GM18511 (cell line): ENCODE measurements around the gene ACP2.

Source experiments
- ATAC-seq: cut with Tn5 transposase; IDR thresholded peaks from one replicate; pipeline ENCODE4 v1.9.1; 2021; ENCODE audit warnings: mild to moderate bottlenecking, moderate library complexity; ENCODE audit not compliant: unreplicated experiment

The ACP2 gene, protein sequence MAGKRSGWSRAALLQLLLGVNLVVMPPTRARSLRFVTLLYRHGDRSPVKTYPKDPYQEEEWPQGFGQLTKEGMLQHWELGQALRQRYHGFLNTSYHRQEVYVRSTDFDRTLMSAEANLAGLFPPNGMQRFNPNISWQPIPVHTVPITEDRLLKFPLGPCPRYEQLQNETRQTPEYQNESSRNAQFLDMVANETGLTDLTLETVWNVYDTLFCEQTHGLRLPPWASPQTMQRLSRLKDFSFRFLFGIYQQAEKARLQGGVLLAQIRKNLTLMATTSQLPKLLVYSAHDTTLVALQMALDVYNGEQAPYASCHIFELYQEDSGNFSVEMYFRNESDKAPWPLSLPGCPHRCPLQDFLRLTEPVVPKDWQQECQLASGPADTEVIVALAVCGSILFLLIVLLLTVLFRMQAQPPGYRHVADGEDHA

DNA sequence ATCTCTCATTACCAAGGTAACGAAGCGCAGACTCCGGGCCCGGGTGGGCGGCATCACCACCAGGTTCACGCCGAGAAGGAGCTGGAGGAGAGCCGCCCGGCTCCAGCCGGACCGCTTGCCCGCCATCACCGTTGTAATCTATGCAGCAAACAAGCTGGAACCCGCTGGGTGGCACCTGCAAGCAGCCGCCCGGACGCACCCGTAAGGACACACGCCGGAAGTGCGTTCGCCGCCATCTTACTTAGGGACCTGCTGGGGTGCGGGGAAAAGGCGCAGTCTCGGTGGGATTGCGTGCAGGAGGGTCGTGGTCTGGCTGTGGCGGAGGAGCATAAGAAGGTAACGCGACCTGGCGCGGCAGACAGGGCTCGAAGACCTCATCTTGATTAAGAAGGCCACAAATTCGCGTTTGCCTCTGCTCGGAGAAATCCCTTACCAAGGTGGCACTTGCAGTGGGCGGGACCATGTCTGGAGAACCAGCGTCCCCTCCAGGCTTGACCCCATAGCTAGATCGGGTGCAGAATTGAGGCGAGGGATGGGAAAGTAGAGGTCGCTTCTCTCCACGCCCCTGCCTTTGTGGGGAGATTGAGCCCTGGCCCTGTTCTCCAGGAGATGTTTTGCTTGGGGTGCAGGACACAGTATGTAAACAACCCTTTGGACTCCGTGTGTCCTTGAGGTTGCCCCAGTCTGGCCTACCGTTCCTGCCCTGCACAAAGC, at the start of gene ACP2:
ACP2 (minus strand) TSS at position 151 of the 714 bp plus-strand sequence; CDS start at position 126, 25 bp downstream.
- ATAC-seq: peak; percentile 96

DNA sequence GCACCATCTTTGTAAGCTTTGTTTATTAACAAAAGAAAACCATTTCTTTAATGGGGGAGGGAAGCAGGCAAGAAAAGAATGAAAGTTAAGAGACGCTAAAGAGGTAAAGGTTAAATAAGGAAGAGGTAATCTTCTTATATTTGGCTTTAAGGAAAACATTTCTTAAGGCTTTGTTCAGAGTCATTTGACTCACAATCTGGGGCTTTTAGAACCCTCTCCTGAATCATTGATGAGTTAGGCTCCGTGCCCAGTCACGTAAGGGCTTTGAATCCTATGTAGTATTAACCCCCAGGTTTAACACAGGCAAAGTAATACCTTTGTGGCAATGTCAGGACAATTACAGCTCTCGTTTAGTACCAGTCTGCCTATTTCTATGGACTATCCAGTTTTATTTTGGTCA, 47.4 kb upstream of the ACP2 start:
- ATAC-seq: no peak

DNA sequence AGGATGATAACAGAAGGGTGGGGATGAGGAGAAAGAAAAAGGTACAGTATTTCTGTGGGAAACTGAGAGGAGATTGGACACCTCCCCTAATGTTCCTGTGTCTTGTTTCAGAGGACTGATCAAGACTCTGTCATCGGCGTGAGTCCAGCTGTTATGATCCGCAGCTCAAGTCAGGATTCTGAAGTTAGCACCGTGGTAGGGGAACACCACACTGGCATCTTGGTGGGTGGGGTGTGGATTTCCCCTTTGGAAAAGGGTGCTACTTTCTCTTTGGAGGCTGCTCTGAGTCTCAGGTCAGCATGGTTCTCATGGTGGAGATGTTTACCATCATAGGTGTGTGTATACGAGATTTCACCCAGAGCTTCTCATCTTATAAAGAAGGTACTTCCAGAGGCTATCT, 46.8 kb upstream of the ACP2 start:
- ATAC-seq: no peak

DNA sequence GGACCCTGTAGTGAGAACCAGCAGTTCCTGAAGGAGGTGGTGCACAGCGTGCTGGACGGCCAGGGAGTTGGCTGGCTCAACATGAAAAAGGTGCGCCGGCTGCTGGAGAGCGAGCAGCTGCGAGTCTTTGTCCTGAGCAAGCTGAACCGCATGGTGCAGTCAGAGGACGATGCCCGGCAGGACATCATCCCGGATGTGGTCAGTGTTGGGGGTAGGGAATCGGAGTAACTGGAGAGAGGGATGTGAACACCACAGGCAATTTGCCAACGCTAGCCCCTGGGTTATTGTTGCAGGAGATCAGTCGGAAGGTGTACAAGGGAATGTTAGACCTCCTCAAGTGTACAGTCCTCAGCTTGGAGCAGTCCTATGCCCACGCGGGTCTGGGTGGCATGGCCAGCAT, 41.2 kb upstream of the ACP2 start:
- ATAC-seq: no peak

DNA sequence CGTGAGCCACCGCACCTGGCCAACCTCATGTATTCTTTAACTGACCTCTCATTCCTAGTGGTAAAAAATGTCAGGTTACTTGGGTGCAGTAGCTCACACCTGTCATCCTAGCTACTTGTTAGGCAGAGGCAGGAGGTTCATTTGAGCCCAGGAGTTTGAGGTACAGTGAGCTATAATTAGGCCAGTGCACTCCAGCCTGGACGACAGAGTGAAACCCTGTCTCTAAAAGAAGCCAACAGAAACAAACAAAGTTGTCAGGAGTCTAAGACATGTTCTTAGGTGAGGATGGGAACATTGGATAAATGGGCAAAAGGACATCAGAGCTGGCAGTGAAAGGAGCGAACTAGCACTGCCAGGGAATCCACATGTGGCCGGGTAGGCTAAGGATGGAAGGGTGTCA, 39.5 kb upstream of the ACP2 start:
- no peak for ATAC-seq

DNA sequence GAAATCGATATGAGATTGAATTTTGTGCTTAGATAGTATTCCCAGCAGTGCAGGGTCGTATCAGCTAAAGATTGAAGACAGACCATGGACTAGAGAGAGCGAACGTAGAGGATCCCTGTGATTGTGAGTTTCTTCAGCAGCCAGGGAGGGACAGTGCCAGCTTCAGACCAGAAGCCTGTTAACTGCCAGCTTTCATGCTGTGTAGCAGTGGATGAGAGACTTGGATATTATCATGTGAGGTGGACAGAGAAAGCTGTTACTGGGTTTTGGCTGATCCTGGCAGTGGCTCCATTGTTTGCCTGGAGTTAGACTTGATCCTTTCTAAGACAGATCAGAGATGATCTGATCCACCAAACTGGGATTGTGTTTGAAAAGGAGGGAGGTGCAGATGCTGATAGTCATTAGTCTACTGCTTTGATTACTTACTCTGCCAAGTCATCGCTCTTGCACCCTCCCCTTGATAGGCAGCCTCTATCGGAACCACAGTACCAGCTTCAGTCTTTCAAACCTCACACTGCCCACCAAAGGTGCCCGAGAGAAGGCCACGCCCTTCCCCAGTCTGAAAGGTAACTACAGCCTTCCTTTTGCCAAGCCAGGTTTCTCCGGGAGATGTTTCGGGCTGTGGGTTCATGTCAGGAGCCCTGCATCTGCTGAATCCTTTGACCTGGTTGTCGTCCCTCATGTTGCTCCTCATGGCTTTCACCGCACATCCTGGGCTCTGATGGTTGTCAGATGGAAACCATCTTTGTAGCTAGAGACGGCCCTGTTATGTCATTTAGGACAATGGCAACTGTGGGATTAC, 37.6 kb upstream of the ACP2 start:
- ATAC-seq: no peak

DNA sequence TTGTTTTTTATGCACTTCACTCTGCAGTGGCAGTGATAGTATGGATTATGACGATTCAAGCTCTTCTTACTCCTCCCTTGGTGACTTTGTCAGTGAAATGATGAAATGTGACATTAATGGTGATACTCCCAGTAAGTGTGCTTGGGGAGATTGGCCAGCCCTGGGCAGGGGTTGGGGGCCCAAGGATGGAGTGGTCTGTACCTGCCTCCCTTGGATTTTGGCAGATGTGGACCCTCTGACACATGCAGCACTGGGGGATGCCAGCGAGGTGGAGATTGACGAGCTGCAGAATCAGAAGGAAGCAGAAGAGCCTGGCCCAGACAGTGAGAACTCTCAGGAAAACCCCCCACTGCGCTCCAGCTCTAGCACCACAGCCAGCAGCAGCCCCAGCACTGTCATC, 35.5 kb upstream of the ACP2 start:
- ATAC-seq: no peak

DNA sequence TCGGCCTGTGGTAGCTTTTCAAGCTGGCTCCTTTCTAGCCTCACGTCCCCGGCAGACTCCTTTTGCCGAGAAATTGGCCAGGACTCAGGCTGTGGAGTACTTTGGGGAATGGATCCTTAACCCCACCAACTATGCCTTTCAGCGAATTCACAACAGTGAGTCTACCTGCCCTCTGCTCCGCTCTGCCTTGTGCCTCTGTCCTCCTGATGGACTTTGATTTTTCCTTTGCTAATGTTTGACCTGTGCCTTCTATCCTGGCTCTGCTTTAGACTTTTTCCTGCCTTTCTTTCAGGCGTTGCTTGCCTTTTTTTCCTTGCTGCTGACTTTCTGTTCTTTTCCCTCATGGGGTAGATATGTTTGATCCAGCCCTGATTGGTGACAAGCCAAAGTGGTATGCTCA, 33.8 kb upstream of the ACP2 start:
- no peak for ATAC-seq

DNA sequence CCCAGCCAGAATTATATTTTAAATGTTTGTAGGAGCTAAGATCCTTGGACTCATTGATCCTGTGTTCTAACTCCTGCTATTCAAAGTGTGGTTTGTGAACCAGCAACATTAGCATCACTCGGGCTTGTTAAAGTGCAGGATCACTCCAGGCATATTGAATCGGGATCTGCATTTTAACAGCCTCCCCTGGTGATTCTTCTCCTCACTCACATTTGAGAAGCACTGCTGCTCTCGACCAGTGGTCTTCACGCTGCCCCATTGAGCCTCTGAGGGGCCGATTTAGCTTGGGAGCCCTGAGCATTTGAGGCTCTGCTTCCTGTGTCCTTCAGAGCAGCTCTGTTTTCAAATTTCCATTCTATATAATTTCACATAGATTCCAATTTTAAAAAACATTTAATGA, 32.2 kb upstream of the ACP2 start:
- no peak for ATAC-seq

DNA sequence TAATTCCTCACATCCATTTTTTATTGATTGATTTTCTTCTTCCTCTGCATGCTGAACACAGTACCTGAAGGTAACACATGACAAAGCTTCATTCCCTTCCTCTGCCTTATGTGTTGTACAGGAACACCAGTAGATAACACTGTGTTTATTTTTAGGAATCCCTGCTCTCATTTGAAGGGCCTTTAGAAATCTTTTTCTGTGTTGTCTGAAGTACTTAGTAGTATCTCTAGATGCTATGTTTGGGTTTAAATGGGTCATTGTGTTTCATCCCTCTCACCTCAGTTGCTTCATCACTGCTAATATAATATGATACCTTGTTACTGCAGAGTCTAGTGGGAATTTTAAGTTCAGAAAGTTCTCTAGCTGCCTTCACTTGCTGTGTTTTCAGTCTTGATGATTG, 31.5 kb upstream of the ACP2 start:
- no peak for ATAC-seq

DNA sequence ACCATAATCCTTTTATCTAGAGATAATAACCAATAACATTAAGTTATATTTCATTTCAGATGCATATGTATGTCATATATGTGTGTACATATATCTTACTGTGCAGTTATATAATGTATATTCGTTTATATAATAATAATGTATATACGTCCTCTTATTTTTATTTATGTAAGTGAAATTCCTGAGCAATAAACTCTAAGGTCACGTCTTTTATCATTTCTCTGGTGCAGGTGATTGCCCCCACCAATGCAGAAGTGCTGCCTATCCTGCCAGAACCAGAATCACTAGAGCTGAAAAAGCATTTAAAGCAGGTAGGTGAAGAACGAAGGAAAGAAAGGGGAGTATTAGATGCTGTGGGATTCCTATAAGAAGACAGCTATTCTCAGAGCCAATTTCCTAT, 30.2 kb upstream of the ACP2 start:
- ATAC-seq: no peak

DNA sequence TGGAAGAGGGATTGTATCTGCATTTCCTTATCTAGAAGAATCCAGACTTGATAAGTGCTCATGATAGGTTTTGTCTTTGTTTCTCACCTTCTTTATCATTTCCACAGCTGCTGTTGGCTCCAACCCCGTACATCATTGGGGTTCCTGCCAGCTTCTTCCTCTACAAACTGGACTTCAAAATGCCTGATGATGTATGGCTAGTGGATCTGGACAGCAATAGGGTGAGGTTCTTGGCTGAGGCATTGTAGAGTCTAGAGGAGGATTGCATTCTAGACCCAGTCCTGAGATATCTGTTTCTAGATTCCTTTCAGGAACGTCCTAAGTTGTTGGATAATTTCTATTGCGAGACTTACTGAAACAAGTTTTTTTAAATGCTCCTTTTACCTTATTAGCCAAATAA, 29.4 kb upstream of the ACP2 start:
- ATAC-seq: no peak

DNA sequence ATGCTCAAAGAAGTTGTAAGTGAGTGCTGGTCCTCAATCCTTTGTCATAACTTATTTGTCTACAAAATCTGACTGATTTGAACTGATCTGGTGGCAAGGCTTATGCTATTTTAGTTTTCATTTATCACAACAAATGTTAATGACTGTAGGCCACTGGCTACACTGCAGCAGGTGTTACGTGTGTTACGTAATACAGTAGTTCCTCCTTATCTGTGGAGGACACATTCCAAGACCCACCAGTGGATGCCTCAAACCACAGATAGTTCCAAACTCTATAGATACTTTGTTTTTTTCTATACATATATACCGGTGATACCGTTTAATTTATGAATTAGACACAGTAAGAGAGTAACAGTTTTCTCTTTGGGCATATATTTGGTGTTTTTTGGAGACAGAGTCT, 28.3 kb upstream of the ACP2 start:
- no peak for ATAC-seq

DNA sequence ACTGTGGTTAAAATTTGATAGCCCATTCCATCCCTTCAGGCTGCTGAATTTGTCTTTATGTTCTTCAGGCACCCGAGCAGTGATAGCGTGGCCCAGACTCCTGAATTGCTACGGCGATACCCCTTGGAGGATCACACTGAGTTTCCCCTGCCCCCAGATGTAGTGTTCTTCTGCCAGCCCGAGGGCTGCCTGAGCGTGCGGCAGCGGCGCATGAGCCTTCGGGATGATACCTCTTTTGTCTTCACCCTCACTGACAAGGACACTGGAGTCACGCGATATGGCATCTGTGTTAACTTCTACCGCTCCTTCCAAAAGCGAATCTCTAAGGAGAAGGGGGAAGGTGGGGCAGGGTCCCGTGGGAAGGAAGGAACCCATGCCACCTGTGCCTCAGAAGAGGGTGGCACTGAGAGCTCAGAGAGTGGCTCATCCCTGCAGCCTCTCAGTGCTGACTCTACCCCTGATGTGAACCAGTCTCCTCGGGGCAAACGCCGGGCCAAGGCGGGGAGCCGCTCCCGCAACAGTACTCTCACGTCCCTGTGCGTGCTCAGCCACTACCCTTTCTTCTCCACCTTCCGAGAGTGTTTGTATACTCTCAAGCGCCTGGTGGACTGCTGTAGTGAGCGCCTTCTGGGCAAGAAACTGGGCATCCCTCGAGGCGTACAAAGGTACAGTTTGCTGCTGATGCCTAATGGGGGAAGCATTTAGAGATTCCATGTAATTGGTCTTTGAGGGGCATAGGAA, 26.1 kb upstream of the ACP2 start:
- ATAC-seq: no peak

DNA sequence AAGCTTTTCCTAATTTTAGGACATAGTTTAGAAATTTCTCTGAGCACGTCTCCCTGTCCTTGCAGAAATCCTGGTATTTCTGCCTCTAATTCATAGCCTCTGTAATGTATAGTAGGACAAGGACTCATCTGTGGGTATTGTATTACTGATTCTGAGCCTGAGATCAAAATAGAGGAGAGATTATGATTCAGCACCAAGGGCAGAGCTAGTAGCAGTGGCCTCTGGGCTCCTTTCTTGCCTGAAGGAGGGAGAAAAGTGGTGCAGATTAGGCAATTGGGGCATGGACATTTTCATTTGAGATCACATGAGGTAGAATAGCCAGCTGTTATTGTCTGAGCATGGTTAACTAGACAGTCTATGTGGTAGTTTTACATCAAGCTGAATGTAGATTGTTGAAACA, 24.1 kb upstream of the ACP2 start:
- no peak for ATAC-seq

DNA sequence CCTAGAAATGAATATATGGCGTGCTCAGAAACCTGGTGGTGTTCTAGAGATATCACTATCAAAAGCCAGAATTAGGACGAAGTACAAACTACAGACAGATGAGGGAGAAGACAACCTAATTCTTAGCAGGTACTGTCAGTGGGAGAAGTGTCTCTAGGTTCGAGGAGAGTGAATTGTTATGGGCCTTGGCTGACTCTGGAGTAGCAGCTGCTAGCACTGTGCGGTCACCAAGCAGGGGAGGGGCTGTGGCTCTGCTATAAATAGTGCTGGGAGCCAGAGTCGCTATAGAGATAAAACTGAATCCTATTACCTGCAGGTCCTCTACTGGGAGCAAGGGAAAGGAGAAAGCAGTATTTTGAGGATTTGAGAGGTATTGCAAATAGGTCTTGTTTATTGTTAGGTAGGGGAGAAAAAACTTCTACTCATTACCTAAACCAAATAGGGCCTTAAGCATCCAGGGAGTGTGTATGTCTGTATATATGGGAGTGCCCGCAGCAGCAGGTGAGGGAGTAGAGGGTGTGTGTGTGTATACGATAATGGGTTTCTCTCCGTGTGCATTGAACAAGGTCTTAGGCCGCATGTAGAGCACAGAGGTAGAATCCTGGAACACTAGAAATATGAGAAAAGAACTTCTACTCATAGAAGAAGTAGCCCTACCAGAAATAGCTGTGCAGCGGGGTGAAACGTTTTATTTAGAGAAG, 23.5 kb upstream of the ACP2 start:
- no peak for ATAC-seq

DNA sequence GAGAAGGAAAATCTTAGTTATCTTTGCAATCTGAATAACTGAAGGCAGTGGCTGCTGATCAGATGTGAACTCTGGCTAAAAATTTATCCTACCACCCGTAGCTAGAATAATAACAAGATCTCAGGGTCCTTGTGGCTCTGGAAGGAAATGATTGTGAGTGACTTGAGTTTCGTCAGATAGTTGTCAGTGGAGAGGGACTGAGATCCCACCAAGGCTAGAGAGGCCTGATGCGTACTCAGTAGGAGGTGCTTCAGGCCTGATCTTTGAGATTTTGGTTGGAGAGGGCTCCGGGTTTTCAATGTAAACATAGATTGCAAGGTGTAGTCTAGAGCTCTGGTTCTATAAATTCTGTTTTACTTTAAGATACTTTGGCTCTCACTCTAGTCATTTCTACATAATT, 22.7 kb upstream of the ACP2 start:
- no peak for ATAC-seq

DNA sequence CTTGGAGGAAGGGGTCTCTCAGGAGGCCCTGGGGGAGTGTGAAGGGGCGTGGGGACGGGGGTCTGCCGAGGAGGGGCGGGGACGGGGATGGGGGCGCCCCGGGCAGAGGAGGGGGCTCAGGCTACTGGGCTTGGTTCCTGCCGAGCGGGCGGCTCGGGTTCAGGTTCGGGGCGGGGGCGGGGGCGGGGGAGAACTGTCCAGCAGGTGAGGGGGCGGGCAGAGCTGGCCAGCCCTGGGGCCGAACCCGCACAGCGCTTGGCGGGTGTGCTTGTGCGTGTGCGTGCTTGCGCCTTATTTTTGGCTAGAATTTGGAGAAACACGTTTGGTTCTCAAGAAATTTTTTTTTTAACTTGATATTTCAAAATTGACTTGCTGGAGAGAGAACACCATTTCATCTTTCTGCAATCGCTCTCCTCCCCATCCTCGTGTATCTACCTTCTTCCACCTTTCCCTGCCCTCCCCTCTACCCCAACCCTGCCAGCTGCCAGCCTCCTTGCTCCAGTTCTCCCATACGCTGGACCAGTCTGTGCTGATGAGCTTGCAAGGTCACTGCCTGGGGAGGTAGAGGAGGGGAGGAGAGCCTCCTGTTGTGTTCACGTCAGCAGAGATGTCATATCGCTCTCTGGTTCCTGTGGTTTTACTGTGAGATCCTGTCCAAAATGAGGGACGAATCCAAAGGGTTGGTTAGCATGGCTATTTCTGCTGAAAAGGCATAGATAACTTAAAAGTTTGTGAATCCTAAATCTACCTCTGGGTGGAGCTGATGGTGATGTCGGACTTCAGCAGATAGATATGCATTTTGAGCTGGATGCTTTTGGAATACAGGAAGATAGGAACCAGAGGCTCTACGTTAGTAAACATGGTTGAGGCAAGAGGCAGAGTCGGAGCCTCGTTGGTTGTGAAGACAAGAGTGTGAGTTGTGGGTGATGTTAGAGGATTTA, 22.0 kb upstream of the ACP2 start:
- ATAC-seq: no peak

DNA sequence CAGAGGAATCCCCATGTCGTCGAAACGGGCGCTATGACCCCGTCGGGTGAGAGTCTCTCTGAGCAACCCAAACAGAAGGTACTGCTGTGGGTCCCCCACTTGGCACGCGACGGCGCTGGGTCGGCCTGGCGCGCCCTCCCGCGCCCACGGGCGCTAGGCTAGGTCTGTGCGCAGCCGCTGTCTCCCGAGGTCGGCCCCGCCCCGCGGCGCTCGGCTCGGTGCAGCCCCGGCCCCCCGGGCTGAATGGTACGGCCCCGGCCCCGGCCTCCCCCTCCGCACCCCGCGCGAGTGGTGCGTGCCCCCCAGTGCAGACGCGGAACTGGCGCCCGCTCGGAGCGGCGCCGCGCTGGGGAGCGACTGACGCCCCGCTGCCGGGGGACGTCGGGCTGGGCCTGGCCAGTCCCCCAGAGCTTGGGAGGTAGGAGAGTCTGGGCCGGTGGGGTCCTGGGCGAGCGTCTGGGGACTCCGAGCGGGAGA, 21.3 kb upstream of the ACP2 start, which contains the start of gene MADD:
MADD (plus strand) TSS at position 305 of the 477 bp plus-strand sequence.
- peak; percentile 80 for ATAC-seq
